Activated CD4-positive, alpha-beta T cell treated with anti-CD3 and anti-CD28 coated beads, Interleukin-2, amount 10 ng/mL, durations not matched to agents 7 days and 5 days (primary cell): ENCODE data around the gene HERC5. TPM values are rescaled to one million over a fixed set of nuclear protein-coding genes. Genes with fewer than 3 reads are reported as not detected.

ENCODE experiments used
- CTCF ChIA-PET: fragments of 350-600 bp; sonication (Branson Sonifier 250); formaldehyde crosslinking; loops from one replicate; lab custom pipeline; 2021; ENCODE audit warnings: antibody characterized with exemption; lab: Charles Lee
- POLR2A ChIA-PET: fragments of 350-600 bp; sonication (Branson Sonifier 250); formaldehyde crosslinking; loops from one replicate; lab custom pipeline; 2021; ENCODE audit warnings: antibody characterized with exemption; lab: Charles Lee
- DNase-seq: peaks from one replicate; pipeline ENCODE4 v3.0.0-alpha.2; 2020
- H3K27ac Mint-ChIP-seq: one replicate; pipeline ENCODE4 v1.8.0; 2021; ENCODE audit warnings: mild to moderate bottlenecking, moderate library complexity, mixed read lengths
- H3K27me3 Mint-ChIP-seq: one replicate; pipeline ENCODE4 v1.8.0; 2021; ENCODE audit warnings: mixed read lengths
- H3K36me3 Mint-ChIP-seq: one replicate; pipeline ENCODE4 v1.8.0; 2021; ENCODE audit warnings: low read depth, mixed read lengths
- H3K4me1 Mint-ChIP-seq: one replicate; pipeline ENCODE4 v1.8.0; 2021; ENCODE audit warnings: mixed read lengths
- H3K4me3 Mint-ChIP-seq: one replicate; pipeline ENCODE4 v1.8.0; 2021; ENCODE audit warnings: mild to moderate bottlenecking, moderate library complexity, mixed read lengths
- H3K9me3 Mint-ChIP-seq: one replicate; pipeline ENCODE4 v1.8.0; 2021; ENCODE audit warnings: mixed read lengths
- total RNA-seq, 2 experiments: library from RNA; stranded (reverse); gene quantifications; one replicate each; pipeline ENCODE4 v1.2.3, GENCODE V29; 2021

The HERC5 gene
- total RNA-seq, 2 experiments from 2014 or later, result 47.8 to 49.2 TPM

- no peak overlapping the region for H3K4me3 Mint-ChIP-seq
- H3K9me3 Mint-ChIP-seq, result no peaks in the 10 kb centered on the region
- POLR2A ChIA-PET, result no interaction called here
- no peak for DNase-seq
- H3K36me3 Mint-ChIP-seq, result peaks cover 54% of the 10 kb centered on the region
- CTCF ChIA-PET, result no interaction called here
- H3K4me1 Mint-ChIP-seq, result peaks cover 10% of the 10 kb centered on the region
- H3K27ac Mint-ChIP-seq, result no peak overlapping the region
- H3K27me3 Mint-ChIP-seq, result no peaks in the 10 kb centered on the region
Observed at GRCh38 chr4:88497859-88498409, 41.0 kb downstream of the HERC5 start.

GRCh38 chr4:88503344-88503743 lies 46.4 kb downstream of the HERC5 start:
- no peak for DNase-seq
- no peaks in the 10 kb centered on the region for H3K27me3 Mint-ChIP-seq
- ChIA-PET CTCF (no interaction called here), POLR2A (no interaction called here)
- H3K9me3 Mint-ChIP-seq, result no peaks in the 10 kb centered on the region
- H3K4me3 Mint-ChIP-seq, result no peak overlapping the region
- no peak overlapping the region for H3K27ac Mint-ChIP-seq
- peaks cover 15% of the 10 kb centered on the region for H3K4me1 Mint-ChIP-seq
- peaks cover 52% of the 10 kb centered on the region for H3K36me3 Mint-ChIP-seq

GRCh38 chr4:88511236-88511635 lies 54.3 kb downstream of the HERC5 start:
- ChIA-PET POLR2A (no interaction called here), CTCF (interaction anchor here (1.7 kb wide), 1 partner anchor 292 kb away, joined by 4 read pairs; no protein-coding TSS in a partner anchor)
- Mint-ChIP-seq H3K27me3 (peaks cover 5% of the 10 kb centered on the region), H3K4me1 (no peaks in the 10 kb centered on the region), H3K36me3 (peaks cover 3% of the 10 kb centered on the region), H3K27ac (no peak overlapping the region), H3K9me3 (no peaks in the 10 kb centered on the region), H3K4me3 (no peak overlapping the region)
- DNase-seq, result no peak

GRCh38 chr4:88514557-88515511 lies 57.9 kb downstream of the HERC5 start:
- POLR2A ChIA-PET, result no interaction called here
- no peak for DNase-seq
- no peak overlapping the region for H3K4me3 Mint-ChIP-seq
- peaks cover 5% of the 10 kb centered on the region for H3K27me3 Mint-ChIP-seq
- no peaks in the 10 kb centered on the region for H3K36me3 Mint-ChIP-seq
- no peaks in the 10 kb centered on the region for H3K9me3 Mint-ChIP-seq
- H3K4me1 Mint-ChIP-seq, result no peaks in the 10 kb centered on the region
- CTCF ChIA-PET, result interaction anchor here (0.6 to 6.0 kb wide), 22 partner anchors 8 to 910 kb away, joined by 3 to 44 read pairs (median 3); partner anchors contain the start of genes HERC6 and PPM1K
- H3K27ac Mint-ChIP-seq, result no peak overlapping the region

GRCh38 chr4:88516746-88517145 lies 59.8 kb downstream of the HERC5 start:
- ChIA-PET CTCF (interaction anchor here (1.2 to 6.0 kb wide), 3 partner anchors 10 to 305 kb away, joined by 3 to 44 read pairs (median 4); no protein-coding TSS in a partner anchor), POLR2A (interaction anchor here (0.6 kb wide), 1 partner anchor 464 kb away, joined by 3 read pairs; no protein-coding TSS in a partner anchor)
- Mint-ChIP-seq H3K4me1 (peaks cover 5% of the 10 kb centered on the region), H3K36me3 (peaks cover 12% of the 10 kb centered on the region), H3K27ac (no peak overlapping the region), H3K27me3 (no peaks in the 10 kb centered on the region), H3K4me3 (no peak overlapping the region), H3K9me3 (no peaks in the 10 kb centered on the region)
- no peak for DNase-seq

GRCh38 chr4:88517825-88518224 lies 60.9 kb downstream of the HERC5 start:
- Mint-ChIP-seq H3K9me3 (no peaks in the 10 kb centered on the region), H3K4me1 (peaks cover 16% of the 10 kb centered on the region), H3K36me3 (peaks cover 18% of the 10 kb centered on the region), H3K27me3 (no peaks in the 10 kb centered on the region), H3K27ac (no peak overlapping the region), H3K4me3 (no peak overlapping the region)
- ChIA-PET POLR2A (no interaction called here), CTCF (interaction anchor here (6.0 kb wide), 1 partner anchor 301 kb away, joined by 44 read pairs; no protein-coding TSS in a partner anchor)
- DNase-seq, result no peak

GRCh38 chr4:88518911-88519310 lies 62.0 kb downstream of the HERC5 start:
- DNase-seq, result no peak
- peaks cover 19% of the 10 kb centered on the region for H3K36me3 Mint-ChIP-seq
- ChIA-PET CTCF (interaction anchor here (6.0 kb wide), 1 partner anchor 302 kb away, joined by 44 read pairs; no protein-coding TSS in a partner anchor), POLR2A (no interaction called here)
- H3K27me3 Mint-ChIP-seq, result no peaks in the 10 kb centered on the region
- H3K4me3 Mint-ChIP-seq, result no peak overlapping the region
- no peak overlapping the region for H3K27ac Mint-ChIP-seq
- no peaks in the 10 kb centered on the region for H3K9me3 Mint-ChIP-seq
- H3K4me1 Mint-ChIP-seq, result peaks cover 17% of the 10 kb centered on the region

- Mint-ChIP-seq H3K4me1 (peaks cover 42% of the 10 kb centered on the region), H3K9me3 (no peaks in the 10 kb centered on the region), H3K27me3 (no peaks in the 10 kb centered on the region), H3K4me3 (peak overlapping the region; percentile 92), H3K36me3 (peaks cover 19% of the 10 kb centered on the region), H3K27ac (peak overlapping the region; percentile 91)
- ChIA-PET POLR2A (no interaction called here), CTCF (interaction anchor here (0.8 to 1.4 kb wide), 5 partner anchors 17 to 244 kb away, joined by 3 read pairs; no protein-coding TSS in a partner anchor)
- peak; percentile 20 for DNase-seq
Observed at GRCh38 chr4:88522702-88523324, 65.9 kb downstream of the HERC5 start.

GRCh38 chr4:88523325-88524129 lies 66.6 kb downstream of the HERC5 start, which contains the start of gene PYURF:
Gene PYURF (minus strand): TSS chr4:88523776. CDS start chr4:88523700, 76 bp downstream.
- Mint-ChIP-seq H3K36me3 (peaks cover 19% of the 10 kb centered on the region), H3K4me1 (peaks cover 47% of the 10 kb centered on the region), H3K27me3 (no peaks in the 10 kb centered on the region), H3K27ac (peak within 1 kb of the TSS; percentile 91), H3K9me3 (no peaks in the 10 kb centered on the region), H3K4me3 (peak within 1 kb of the TSS; percentile 92)
- CTCF ChIA-PET, result interaction anchor here (1.0 to 1.4 kb wide), 5 partner anchors 16 to 295 kb away, joined by 3 read pairs; no protein-coding TSS in a partner anchor
- POLR2A ChIA-PET, result no interaction called here
- DNase-seq, result peak; percentile 76

GRCh38 chr4:88524171-88524570 lies 67.3 kb downstream of the HERC5 start:
- peaks cover 47% of the 10 kb centered on the region for H3K4me1 Mint-ChIP-seq
- H3K4me3 Mint-ChIP-seq, result peak overlapping the region; percentile 92
- H3K9me3 Mint-ChIP-seq, result no peaks in the 10 kb centered on the region
- ChIA-PET POLR2A (no interaction called here), CTCF (interaction anchor here (0.7 to 2.0 kb wide), 5 partner anchors 12 to 476 kb away, joined by 3 to 5 read pairs (median 3); no protein-coding TSS in a partner anchor)
- DNase-seq, result no peak
- no peaks in the 10 kb centered on the region for H3K27me3 Mint-ChIP-seq
- H3K27ac Mint-ChIP-seq, result peak overlapping the region; percentile 84
- peaks cover 19% of the 10 kb centered on the region for H3K36me3 Mint-ChIP-seq

GRCh38 chr4:88526221-88526815 lies 69.4 kb downstream of the HERC5 start:
- H3K4me1 Mint-ChIP-seq, result peaks cover 43% of the 10 kb centered on the region
- POLR2A ChIA-PET, result interaction anchor here (0.6 kb wide), 2 partner anchors 243 to 246 kb away, joined by 3 read pairs; no protein-coding TSS in a partner anchor
- H3K9me3 Mint-ChIP-seq, result no peaks in the 10 kb centered on the region
- H3K4me3 Mint-ChIP-seq, result no peak overlapping the region
- DNase-seq, result no peak
- H3K27me3 Mint-ChIP-seq, result no peaks in the 10 kb centered on the region
- H3K27ac Mint-ChIP-seq, result no peak overlapping the region
- CTCF ChIA-PET, result interaction anchor here (0.6 to 3.0 kb wide), 7 partner anchors 10 to 628 kb away, joined by 3 to 10 read pairs (median 5); no protein-coding TSS in a partner anchor
- H3K36me3 Mint-ChIP-seq, result peaks cover 9% of the 10 kb centered on the region
